ENCODE measurements around the gene WHRN.
A peak's percentile ranks its signal among the peaks of the same experiment; 100 is the strongest.

WHRN gene

GRCh38 chr9:114431003-114431402, 74.3 kb downstream of the WHRN start:
- Mint-ChIP-seq H3K27ac (no peak overlapping the region), H3K4me3 (no peak overlapping the region), H3K27me3 (peaks cover 5% of the 10 kb centered on the region), H3K36me3 (ENCODE audit: low read depth) (no peaks in the 10 kb centered on the region), H3K9me3 (no peaks in the 10 kb centered on the region), H3K4me1 (ENCODE audit: low read depth) (no peaks in the 10 kb centered on the region)
- intact Hi-C loops (cut with micrococcal nuclease): no loop called here

GRCh38 chr9:114430457-114430856, 74.8 kb downstream of the WHRN start:
- no peaks in the 10 kb centered on the region for H3K4me1 Mint-ChIP-seq (ENCODE audit: low read depth)
- intact Hi-C loops (cut with micrococcal nuclease): no loop called here
- H3K4me3 Mint-ChIP-seq: no peak overlapping the region
- no peaks in the 10 kb centered on the region for H3K9me3 Mint-ChIP-seq
- H3K36me3 Mint-ChIP-seq (ENCODE audit: low read depth): no peaks in the 10 kb centered on the region
- H3K27me3 Mint-ChIP-seq: peaks cover 9% of the 10 kb centered on the region
- H3K27ac Mint-ChIP-seq: no peak overlapping the region

GRCh38 chr9:114429488-114429887, 75.8 kb downstream of the WHRN start:
- Mint-ChIP-seq H3K4me1 (ENCODE audit: low read depth) (no peaks in the 10 kb centered on the region), H3K9me3 (no peaks in the 10 kb centered on the region), H3K27ac (no peak overlapping the region), H3K4me3 (no peak overlapping the region), H3K36me3 (ENCODE audit: low read depth) (no peaks in the 10 kb centered on the region), H3K27me3 (peaks cover 9% of the 10 kb centered on the region)
- intact Hi-C loops (cut with micrococcal nuclease): no loop called here

- intact Hi-C loops (cut with micrococcal nuclease): no loop called here
- H3K27me3 Mint-ChIP-seq: peaks cover 9% of the 10 kb centered on the region
- no peaks in the 10 kb centered on the region for H3K36me3 Mint-ChIP-seq (ENCODE audit: low read depth)
- no peak overlapping the region for H3K4me3 Mint-ChIP-seq
- no peaks in the 10 kb centered on the region for H3K9me3 Mint-ChIP-seq
- H3K27ac Mint-ChIP-seq: no peak overlapping the region
- no peaks in the 10 kb centered on the region for H3K4me1 Mint-ChIP-seq (ENCODE audit: low read depth)
Measured at GRCh38 chr9:114428466-114428865, 76.8 kb downstream of the WHRN start.

- Mint-ChIP-seq H3K27ac (no peak overlapping the region), H3K27me3 (peaks cover 9% of the 10 kb centered on the region), H3K4me1 (ENCODE audit: low read depth) (no peaks in the 10 kb centered on the region), H3K9me3 (no peaks in the 10 kb centered on the region), H3K36me3 (ENCODE audit: low read depth) (no peaks in the 10 kb centered on the region), H3K4me3 (no peak overlapping the region)
- intact Hi-C loops (cut with micrococcal nuclease): no loop called here
Measured at GRCh38 chr9:114427644-114428043, 77.6 kb downstream of the WHRN start.

GRCh38 chr9:114426046-114426948, 79.0 kb downstream of the WHRN start:
- Mint-ChIP-seq H3K27ac (no peak overlapping the region), H3K9me3 (no peaks in the 10 kb centered on the region), H3K4me1 (ENCODE audit: low read depth) (no peaks in the 10 kb centered on the region), H3K4me3 (no peak overlapping the region), H3K27me3 (peaks cover 10% of the 10 kb centered on the region), H3K36me3 (ENCODE audit: low read depth) (no peaks in the 10 kb centered on the region)
- intact Hi-C loops (cut with micrococcal nuclease): no loop called here

- Mint-ChIP-seq H3K4me1 (ENCODE audit: low read depth) (peaks cover 5% of the 10 kb centered on the region), H3K9me3 (no peaks in the 10 kb centered on the region), H3K27ac (no peak overlapping the region), H3K36me3 (ENCODE audit: low read depth) (no peaks in the 10 kb centered on the region), H3K27me3 (peaks cover 9% of the 10 kb centered on the region), H3K4me3 (no peak overlapping the region)
- intact Hi-C loops (cut with micrococcal nuclease): no loop called here
Measured at GRCh38 chr9:114425126-114425525, 80.1 kb downstream of the WHRN start.

- intact Hi-C loops (cut with micrococcal nuclease): no loop called here
- no peaks in the 10 kb centered on the region for H3K36me3 Mint-ChIP-seq (ENCODE audit: low read depth)
- no peaks in the 10 kb centered on the region for H3K9me3 Mint-ChIP-seq
- H3K4me3 Mint-ChIP-seq: no peak overlapping the region
- no peak overlapping the region for H3K27ac Mint-ChIP-seq
- peaks cover 5% of the 10 kb centered on the region for H3K4me1 Mint-ChIP-seq (ENCODE audit: low read depth)
- H3K27me3 Mint-ChIP-seq: peaks cover 9% of the 10 kb centered on the region
Measured at GRCh38 chr9:114424126-114424525, 81.1 kb downstream of the WHRN start.

GRCh38 chr9:114423181-114423580, 82.1 kb downstream of the WHRN start:
- no peaks in the 10 kb centered on the region for H3K9me3 Mint-ChIP-seq
- peaks cover 6% of the 10 kb centered on the region for H3K27me3 Mint-ChIP-seq
- no peaks in the 10 kb centered on the region for H3K36me3 Mint-ChIP-seq (ENCODE audit: low read depth)
- no peak overlapping the region for H3K4me3 Mint-ChIP-seq
- intact Hi-C loops (cut with micrococcal nuclease): no loop called here
- peaks cover 14% of the 10 kb centered on the region for H3K4me1 Mint-ChIP-seq (ENCODE audit: low read depth)
- H3K27ac Mint-ChIP-seq: no peak overlapping the region

- peaks cover 12% of the 10 kb centered on the region for H3K9me3 Mint-ChIP-seq
- H3K27ac Mint-ChIP-seq: no peak overlapping the region
- intact Hi-C loops (cut with micrococcal nuclease): no loop called here
- no peak overlapping the region for H3K4me3 Mint-ChIP-seq
- peaks cover 8% of the 10 kb centered on the region for H3K36me3 Mint-ChIP-seq (ENCODE audit: low read depth)
- H3K4me1 Mint-ChIP-seq (ENCODE audit: low read depth): peaks cover 34% of the 10 kb centered on the region
- H3K27me3 Mint-ChIP-seq: peaks cover 6% of the 10 kb centered on the region
Measured at GRCh38 chr9:114421147-114421546, 84.1 kb downstream of the WHRN start.

- H3K36me3 Mint-ChIP-seq (ENCODE audit: low read depth): peaks cover 9% of the 10 kb centered on the region
Measured at GRCh38 chr9:114419796-114420195, 85.5 kb downstream of the WHRN start.

GRCh38 chr9:114418053-114418452, 87.2 kb downstream of the WHRN start:
- H3K9me3 Mint-ChIP-seq: peaks cover 14% of the 10 kb centered on the region
- intact Hi-C loops (cut with micrococcal nuclease): no loop called here
- peak overlapping the region; percentile 16 for H3K27ac Mint-ChIP-seq
- H3K36me3 Mint-ChIP-seq (ENCODE audit: low read depth): peaks cover 9% of the 10 kb centered on the region
- H3K4me3 Mint-ChIP-seq: no peak overlapping the region
- H3K4me1 Mint-ChIP-seq (ENCODE audit: low read depth): peaks cover 65% of the 10 kb centered on the region
- H3K27me3 Mint-ChIP-seq: peaks cover 2% of the 10 kb centered on the region

More at GRCh38 chr9:114419796-114420195, 85.5 kb downstream of the WHRN start:
- peaks cover 48% of the 10 kb centered on the region for H3K4me1 Mint-ChIP-seq (ENCODE audit: low read depth)
- H3K27me3 Mint-ChIP-seq: peaks cover 2% of the 10 kb centered on the region
- intact Hi-C loops (cut with micrococcal nuclease): no loop called here
- no peak overlapping the region for H3K4me3 Mint-ChIP-seq
- peaks cover 14% of the 10 kb centered on the region for H3K9me3 Mint-ChIP-seq
- no peak overlapping the region for H3K27ac Mint-ChIP-seq

- H3K36me3 Mint-ChIP-seq (ENCODE audit: low read depth): peaks cover 9% of the 10 kb centered on the region
- peaks cover 14% of the 10 kb centered on the region for H3K9me3 Mint-ChIP-seq
- H3K27ac Mint-ChIP-seq: peak overlapping the region; percentile 16
- peaks cover 69% of the 10 kb centered on the region for H3K4me1 Mint-ChIP-seq (ENCODE audit: low read depth)
- intact Hi-C loops (cut with micrococcal nuclease): no loop called here
- peaks cover 2% of the 10 kb centered on the region for H3K27me3 Mint-ChIP-seq
- no peak overlapping the region for H3K4me3 Mint-ChIP-seq
Measured at GRCh38 chr9:114417511-114417910, 87.8 kb downstream of the WHRN start.

GRCh38 chr9:114416906-114417305, 88.4 kb downstream of the WHRN start:
- Mint-ChIP-seq H3K36me3 (ENCODE audit: low read depth) (peaks cover 9% of the 10 kb centered on the region), H3K4me3 (no peak overlapping the region), H3K4me1 (ENCODE audit: low read depth) (peaks cover 73% of the 10 kb centered on the region), H3K27me3 (peaks cover 2% of the 10 kb centered on the region), H3K27ac (peak overlapping the region; percentile 47), H3K9me3 (peaks cover 14% of the 10 kb centered on the region)
- intact Hi-C loops (cut with micrococcal nuclease): no loop called here

GRCh38 chr9:114416290-114416689, 89.0 kb downstream of the WHRN start:
- H3K9me3 Mint-ChIP-seq: peaks cover 14% of the 10 kb centered on the region

More at GRCh38 chr9:114416290-114416689, 89.0 kb downstream of the WHRN start:
- Mint-ChIP-seq H3K36me3 (ENCODE audit: low read depth) (peaks cover 9% of the 10 kb centered on the region), H3K4me3 (no peak overlapping the region), H3K27ac (peak overlapping the region; percentile 47), H3K4me1 (ENCODE audit: low read depth) (peaks cover 73% of the 10 kb centered on the region), H3K27me3 (no peaks in the 10 kb centered on the region)
- intact Hi-C loops (cut with micrococcal nuclease): no loop called here

All from dendritic cell treated with granulocyte-macrophage colony-stimulating factor and Interleukin-4, amounts not matched to agents 40 ng/mL and 50 ng/mL, for 4 days (primary cell).